Glutamatergic neuron (in vitro differentiated cells): ENCODE data around the gene GARNL3. TPM values are rescaled to one million over a fixed set of nuclear protein-coding genes. Genes with fewer than 3 reads are reported as not detected.

Source experiments
- DNase-seq: peaks from one replicate; pipeline ENCODE4 v3.0.0; 2022
- H3K27ac Mint-ChIP-seq: one replicate; pipeline ENCODE4 v1.8.0; 2020; ENCODE audit warnings: mild to moderate bottlenecking, mixed read lengths, inconsistent platforms; ENCODE audit not compliant: unreplicated experiment
- H3K27me3 Mint-ChIP-seq: one replicate; pipeline ENCODE4 v1.8.0; 2020; ENCODE audit warnings: mild to moderate bottlenecking, moderate library complexity, mixed read lengths, inconsistent platforms; ENCODE audit not compliant: unreplicated experiment
- H3K36me3 Mint-ChIP-seq: one replicate; pipeline ENCODE4 v1.8.0; 2020; ENCODE audit warnings: mild to moderate bottlenecking, mixed read lengths, inconsistent platforms; ENCODE audit not compliant: unreplicated experiment
- H3K4me1 Mint-ChIP-seq: one replicate; pipeline ENCODE4 v1.8.0; 2020; ENCODE audit warnings: mild to moderate bottlenecking, low read depth, mixed read lengths, inconsistent platforms; ENCODE audit not compliant: unreplicated experiment
- H3K4me3 Mint-ChIP-seq: one replicate; pipeline ENCODE4 v1.8.0; 2020; ENCODE audit warnings: mild to moderate bottlenecking, mixed read lengths, inconsistent platforms; ENCODE audit not compliant: unreplicated experiment
- H3K9me3 Mint-ChIP-seq: one replicate; pipeline ENCODE4 v1.8.0; 2020; ENCODE audit warnings: mild to moderate bottlenecking, moderate library complexity, mixed read lengths, inconsistent platforms; ENCODE audit not compliant: unreplicated experiment
- total RNA-seq: library from RNA; stranded (reverse); fragmentation: NEBNext Ultra II Directional; extraction: Animal tissue kit (Norgen Biotek cat#: 25700); gene quantifications from one replicate; pipeline ENCODE4 v1.2.1, GENCODE V29; 2021; ENCODE audit not compliant: unreplicated experiment
- TF ChIP-seq, protein P1 (sequence below): fragments of 200-600 bp; sonication (generic); IDR thresholded peaks from one replicate; pipeline ENCODE4 v1.5.0; 2021; ENCODE audit not compliant: partially characterized antibody, unreplicated experiment

Gene GARNL3
- total RNA-seq, 1 donor from 2014 or later = 14.7 TPM

DNA sequence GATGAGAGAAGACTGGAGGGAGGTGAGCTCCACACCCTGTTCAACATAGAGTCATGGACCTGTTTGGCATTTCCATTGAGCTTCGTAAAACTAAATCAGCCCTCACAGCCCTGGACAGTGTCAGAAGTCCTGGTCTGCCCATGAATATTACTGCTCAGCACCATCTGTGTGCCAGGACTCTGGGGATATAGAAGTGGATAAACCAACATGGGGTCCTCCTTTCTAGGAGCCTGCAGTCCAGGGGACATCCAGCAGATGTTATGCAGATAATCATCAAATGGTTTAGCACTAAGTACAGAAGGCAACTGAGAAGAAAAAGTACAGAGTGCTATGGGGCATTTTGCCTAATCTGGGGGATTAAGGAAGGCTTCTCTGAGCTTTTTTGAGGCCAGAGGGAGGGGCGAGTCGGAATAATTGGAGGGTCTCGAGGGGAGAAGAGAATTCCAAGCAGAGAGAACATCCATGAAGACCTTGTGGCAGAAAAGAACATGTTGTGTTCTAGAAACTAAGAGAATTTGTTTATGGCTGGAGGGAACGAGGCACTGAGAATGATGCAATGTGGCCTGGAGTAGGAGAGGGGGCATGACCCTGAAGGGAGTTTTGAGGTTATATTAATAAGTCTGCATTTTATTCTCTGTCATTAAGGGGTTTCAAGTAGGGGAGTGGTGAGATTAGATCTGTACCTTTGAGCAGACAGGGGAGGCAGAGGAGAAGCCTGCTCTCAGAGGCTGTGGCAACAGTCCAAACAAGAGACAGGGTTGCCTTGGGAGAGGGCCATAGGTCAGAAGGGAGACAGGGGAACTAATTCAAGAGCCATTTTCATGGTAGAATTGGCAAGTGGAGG lies 68.9 kb downstream of the GARNL3 start:
- Mint-ChIP-seq H3K9me3 (no peaks in the 10 kb centered on the region), H3K4me3 (no peak overlapping the region), H3K4me1 (peaks cover 5% of the 10 kb centered on the region), H3K27me3 (no peaks in the 10 kb centered on the region), H3K36me3 (no peaks in the 10 kb centered on the region), H3K27ac (no peak overlapping the region)
- DNase-seq = no peak
- TF ChIP-seq, protein P1, sequence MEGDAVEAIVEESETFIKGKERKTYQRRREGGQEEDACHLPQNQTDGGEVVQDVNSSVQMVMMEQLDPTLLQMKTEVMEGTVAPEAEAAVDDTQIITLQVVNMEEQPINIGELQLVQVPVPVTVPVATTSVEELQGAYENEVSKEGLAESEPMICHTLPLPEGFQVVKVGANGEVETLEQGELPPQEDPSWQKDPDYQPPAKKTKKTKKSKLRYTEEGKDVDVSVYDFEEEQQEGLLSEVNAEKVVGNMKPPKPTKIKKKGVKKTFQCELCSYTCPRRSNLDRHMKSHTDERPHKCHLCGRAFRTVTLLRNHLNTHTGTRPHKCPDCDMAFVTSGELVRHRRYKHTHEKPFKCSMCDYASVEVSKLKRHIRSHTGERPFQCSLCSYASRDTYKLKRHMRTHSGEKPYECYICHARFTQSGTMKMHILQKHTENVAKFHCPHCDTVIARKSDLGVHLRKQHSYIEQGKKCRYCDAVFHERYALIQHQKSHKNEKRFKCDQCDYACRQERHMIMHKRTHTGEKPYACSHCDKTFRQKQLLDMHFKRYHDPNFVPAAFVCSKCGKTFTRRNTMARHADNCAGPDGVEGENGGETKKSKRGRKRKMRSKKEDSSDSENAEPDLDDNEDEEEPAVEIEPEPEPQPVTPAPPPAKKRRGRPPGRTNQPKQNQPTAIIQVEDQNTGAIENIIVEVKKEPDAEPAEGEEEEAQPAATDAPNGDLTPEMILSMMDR = no peak

GRCh38 chr9:127334725-127335124 lies 70.2 kb downstream of the GARNL3 start:
- TF ChIP-seq, protein P1 = no peak
- Mint-ChIP-seq H3K36me3 (no peaks in the 10 kb centered on the region), H3K27me3 (no peaks in the 10 kb centered on the region), H3K9me3 (peaks cover 1% of the 10 kb centered on the region), H3K4me3 (no peak overlapping the region), H3K27ac (no peak overlapping the region), H3K4me1 (peaks cover 5% of the 10 kb centered on the region)
- no peak for DNase-seq

GRCh38 chr9:127336086-127336485 lies 71.5 kb downstream of the GARNL3 start:
- Mint-ChIP-seq H3K4me3 (no peak overlapping the region), H3K27me3 (peaks cover 2% of the 10 kb centered on the region), H3K27ac (no peak overlapping the region), H3K9me3 (peaks cover 1% of the 10 kb centered on the region), H3K36me3 (peaks cover 7% of the 10 kb centered on the region), H3K4me1 (peaks cover 5% of the 10 kb centered on the region)
- DNase-seq = no peak
- TF ChIP-seq, protein P1 = no peak

DNA sequence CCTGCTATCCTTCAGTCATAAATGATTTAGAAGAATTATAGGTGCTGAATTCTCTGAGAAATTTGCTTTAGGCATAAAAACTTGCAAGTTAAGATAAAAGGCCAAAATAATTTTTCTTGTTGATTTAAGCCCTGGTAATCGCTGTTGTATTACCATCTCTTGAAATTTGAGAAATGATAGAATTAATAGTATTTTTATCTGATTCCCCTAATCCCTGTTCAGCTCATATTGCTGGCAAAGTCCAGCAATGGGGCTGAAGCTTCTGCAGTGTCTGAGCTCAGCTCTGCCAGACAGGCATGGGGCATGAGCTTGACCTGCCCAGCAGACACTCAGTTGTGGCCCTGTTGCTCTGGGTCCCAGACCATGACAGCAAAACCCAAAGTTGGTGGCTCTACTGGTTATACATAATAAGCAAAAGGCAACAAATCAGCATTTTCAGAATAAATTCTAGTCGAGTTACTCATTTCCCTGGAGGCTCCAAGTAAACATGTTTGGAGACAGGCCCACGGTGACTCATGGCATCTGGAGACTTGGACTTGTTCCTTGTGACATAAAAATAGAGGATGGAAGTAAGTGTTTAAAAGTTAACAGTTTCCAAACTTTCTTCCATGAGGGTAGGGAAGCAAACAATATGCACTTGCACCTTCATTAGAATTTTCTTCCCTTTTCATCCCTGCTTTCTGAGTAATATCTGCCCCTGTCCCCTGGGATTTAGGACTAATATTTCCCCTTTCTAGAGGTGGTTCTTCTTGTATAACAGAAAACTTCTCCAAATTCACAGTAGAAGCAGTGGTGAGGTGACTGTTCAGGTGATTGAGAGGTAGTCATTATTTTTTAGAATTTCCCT lies 72.2 kb downstream of the GARNL3 start:
- Mint-ChIP-seq H3K27ac (no peak overlapping the region), H3K4me3 (no peak overlapping the region), H3K9me3 (peaks cover 1% of the 10 kb centered on the region), H3K36me3 (peaks cover 9% of the 10 kb centered on the region), H3K27me3 (peaks cover 3% of the 10 kb centered on the region), H3K4me1 (peaks cover 5% of the 10 kb centered on the region)
- TF ChIP-seq, protein P1 = no peak
- no peak for DNase-seq
